ENCODE results near the gene GRID2. TPM values are rescaled to one million over a fixed set of nuclear protein-coding genes. Genes with fewer than 3 reads are reported as not detected.
A peak's percentile ranks its signal among the peaks of the same experiment; 100 is the strongest.

GRID2 gene
- total RNA-seq, 1 donor = not detected

DNA sequence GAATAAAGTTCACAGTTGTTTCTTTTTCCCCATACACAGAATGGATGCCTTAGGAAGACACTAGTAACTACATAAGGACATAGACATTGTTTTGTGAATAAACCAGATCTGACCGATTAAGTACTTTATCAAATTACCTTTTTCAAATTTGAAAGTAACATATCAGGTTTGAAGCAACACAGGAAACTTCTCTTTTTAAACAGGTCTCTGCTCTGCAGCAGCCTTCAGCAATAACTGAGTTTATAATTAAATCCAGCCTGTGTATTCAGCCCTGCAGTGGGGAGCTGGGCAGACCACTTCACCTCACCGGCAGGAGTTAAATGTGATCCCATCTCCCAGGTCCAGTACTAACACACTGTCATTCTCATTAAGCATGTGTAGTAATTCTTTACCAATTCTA is 1456.5 kb downstream of the GRID2 start:
- H3K36me3 ChIP-seq (ENCODE audit: insufficient read depth, low read length) = no peaks in the 10 kb centered on the region
- DNase-seq (ENCODE audit: insufficient read length, low spot score, missing footprints) = no peak
- H3K4me1 ChIP-seq (ENCODE audit: insufficient read depth, low read length) = no peaks in the 10 kb centered on the region
- H2AFZ ChIP-seq (ENCODE audit: low read length) = no peak overlapping the region
- H3K27ac ChIP-seq (ENCODE audit: low read depth, low read length) = no peak overlapping the region
- no peaks in the 10 kb centered on the region for H4K20me1 ChIP-seq (ENCODE audit: insufficient read depth, low read length)
- H3K27me3 ChIP-seq (ENCODE audit: insufficient read depth, low read length) = no peaks in the 10 kb centered on the region
- H3K4me2 ChIP-seq (ENCODE audit: insufficient read depth, low read length) = no peak overlapping the region
- TF ChIP-seq, protein P1, sequence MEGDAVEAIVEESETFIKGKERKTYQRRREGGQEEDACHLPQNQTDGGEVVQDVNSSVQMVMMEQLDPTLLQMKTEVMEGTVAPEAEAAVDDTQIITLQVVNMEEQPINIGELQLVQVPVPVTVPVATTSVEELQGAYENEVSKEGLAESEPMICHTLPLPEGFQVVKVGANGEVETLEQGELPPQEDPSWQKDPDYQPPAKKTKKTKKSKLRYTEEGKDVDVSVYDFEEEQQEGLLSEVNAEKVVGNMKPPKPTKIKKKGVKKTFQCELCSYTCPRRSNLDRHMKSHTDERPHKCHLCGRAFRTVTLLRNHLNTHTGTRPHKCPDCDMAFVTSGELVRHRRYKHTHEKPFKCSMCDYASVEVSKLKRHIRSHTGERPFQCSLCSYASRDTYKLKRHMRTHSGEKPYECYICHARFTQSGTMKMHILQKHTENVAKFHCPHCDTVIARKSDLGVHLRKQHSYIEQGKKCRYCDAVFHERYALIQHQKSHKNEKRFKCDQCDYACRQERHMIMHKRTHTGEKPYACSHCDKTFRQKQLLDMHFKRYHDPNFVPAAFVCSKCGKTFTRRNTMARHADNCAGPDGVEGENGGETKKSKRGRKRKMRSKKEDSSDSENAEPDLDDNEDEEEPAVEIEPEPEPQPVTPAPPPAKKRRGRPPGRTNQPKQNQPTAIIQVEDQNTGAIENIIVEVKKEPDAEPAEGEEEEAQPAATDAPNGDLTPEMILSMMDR (IDR thresholded peaks at IDR 0.05; ENCODE audit: extremely low read depth, low read depth, low read length) = no peak
- H3K79me2 ChIP-seq (ENCODE audit: insufficient read depth, low read length) = no peaks in the 10 kb centered on the region
- no peaks in the 10 kb centered on the region for H3K9me3 ChIP-seq (ENCODE audit: low read depth, low read length)
- H3K4me3 ChIP-seq (ENCODE audit: insufficient read depth, low read length) = no peak overlapping the region

DNA sequence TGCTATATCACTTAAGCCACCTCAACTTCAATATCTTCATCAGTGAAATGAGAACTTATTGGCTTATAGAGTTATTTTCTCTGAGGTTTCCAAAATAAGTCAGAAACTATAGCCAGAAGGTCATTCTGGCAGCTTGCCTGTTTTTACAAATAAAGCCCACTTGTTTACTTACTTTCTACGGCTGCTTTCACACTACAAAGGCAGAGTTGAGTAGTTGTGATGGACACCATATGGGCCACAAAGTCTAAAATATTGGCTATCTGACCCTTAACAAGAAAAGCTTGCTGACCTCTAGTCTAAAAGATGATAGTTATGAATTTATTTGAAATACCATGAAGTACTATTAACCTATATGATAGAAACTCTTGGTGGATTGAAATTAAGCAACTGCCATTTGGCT is 1457.5 kb downstream of the GRID2 start:
- Histone ChIP-seq H3K27ac (ENCODE audit: low read depth, low read length) (no peak overlapping the region), H3K4me2 (ENCODE audit: insufficient read depth, low read length) (no peak overlapping the region)

DNA sequence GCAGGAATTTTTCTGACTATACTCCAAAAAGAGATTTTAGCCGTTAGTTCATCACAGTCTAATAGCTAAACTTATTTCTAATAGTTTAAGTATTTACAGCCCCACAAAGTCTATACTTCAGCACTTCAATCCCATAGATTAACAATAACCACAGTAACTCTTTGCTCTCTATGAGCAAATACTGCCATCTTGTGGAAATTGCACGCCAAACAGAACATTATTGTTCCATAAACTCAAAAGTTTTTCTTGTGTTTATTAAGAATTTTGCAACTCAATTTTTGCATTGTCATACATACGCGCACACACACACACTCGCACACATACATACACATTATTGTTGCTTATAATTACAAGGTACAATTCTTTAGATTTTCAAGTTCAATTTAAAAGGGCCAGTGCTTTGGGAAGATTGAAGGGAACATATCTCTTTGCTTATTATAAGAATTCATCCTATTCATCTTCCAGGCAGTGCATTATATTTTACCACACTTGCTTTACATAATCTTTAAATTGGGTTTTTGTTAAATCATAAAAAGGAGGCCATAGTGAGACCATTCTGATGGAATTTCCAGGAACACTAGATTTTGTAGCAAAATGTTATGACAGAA is 1461.0 kb downstream of the GRID2 start:
- Histone ChIP-seq H4K20me1 (ENCODE audit: insufficient read depth, low read length) (no peaks in the 10 kb centered on the region), H3K4me2 (ENCODE audit: insufficient read depth, low read length) (no peak overlapping the region), H3K27me3 (ENCODE audit: insufficient read depth, low read length) (no peaks in the 10 kb centered on the region), H3K4me1 (ENCODE audit: insufficient read depth, low read length) (no peaks in the 10 kb centered on the region), H3K4me3 (ENCODE audit: insufficient read depth, low read length) (no peak overlapping the region), H2AFZ (ENCODE audit: low read length) (no peak overlapping the region), H3K36me3 (ENCODE audit: insufficient read depth, low read length) (no peaks in the 10 kb centered on the region), H3K9me3 (ENCODE audit: low read depth, low read length) (no peaks in the 10 kb centered on the region), H3K27ac (ENCODE audit: low read depth, low read length) (no peak overlapping the region), H3K79me2 (ENCODE audit: insufficient read depth, low read length) (no peaks in the 10 kb centered on the region)
- TF ChIP-seq, protein P1 (IDR thresholded peaks at IDR 0.05; ENCODE audit: extremely low read depth, low read depth, low read length) = peak; percentile 65
- DNase-seq (ENCODE audit: insufficient read length, low spot score, missing footprints) = peak; percentile 64

More for the DNA sequence above, 1457.5 kb downstream of the GRID2 start:
- H3K27me3 ChIP-seq (ENCODE audit: insufficient read depth, low read length) = no peaks in the 10 kb centered on the region
- H3K9me3 ChIP-seq (ENCODE audit: low read depth, low read length) = no peaks in the 10 kb centered on the region
- H2AFZ ChIP-seq (ENCODE audit: low read length) = no peak overlapping the region
- no peaks in the 10 kb centered on the region for H3K79me2 ChIP-seq (ENCODE audit: insufficient read depth, low read length)
- TF ChIP-seq, protein P1 (IDR thresholded peaks at IDR 0.05; ENCODE audit: extremely low read depth, low read depth, low read length) = no peak
- H4K20me1 ChIP-seq (ENCODE audit: insufficient read depth, low read length) = no peaks in the 10 kb centered on the region
- H3K36me3 ChIP-seq (ENCODE audit: insufficient read depth, low read length) = no peaks in the 10 kb centered on the region
- no peak for DNase-seq (ENCODE audit: insufficient read length, low spot score, missing footprints)
- no peaks in the 10 kb centered on the region for H3K4me1 ChIP-seq (ENCODE audit: insufficient read depth, low read length)
- H3K4me3 ChIP-seq (ENCODE audit: insufficient read depth, low read length) = no peak overlapping the region

DNA sequence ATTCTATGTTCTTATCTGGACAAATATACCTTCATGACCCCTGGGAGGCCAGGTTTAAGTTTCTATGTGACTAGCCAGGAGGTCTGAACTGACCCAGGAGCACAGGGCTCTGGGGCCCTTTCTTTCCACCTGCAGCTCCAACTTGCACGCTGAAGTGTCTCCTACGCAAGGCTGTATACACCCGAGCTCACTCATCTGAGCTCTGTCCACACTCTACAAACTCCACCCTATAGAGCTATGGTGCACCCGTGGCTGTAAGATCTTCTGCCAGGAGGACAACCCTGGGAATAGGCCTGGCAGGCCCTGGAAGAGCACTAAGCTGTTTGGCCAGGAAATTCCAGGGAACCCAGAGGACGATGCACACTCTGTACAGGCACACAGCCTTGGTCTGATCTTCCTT is 1464.2 kb downstream of the GRID2 start:
- H3K4me2 ChIP-seq (ENCODE audit: insufficient read depth, low read length) = no peak overlapping the region
- H3K27me3 ChIP-seq (ENCODE audit: insufficient read depth, low read length) = no peaks in the 10 kb centered on the region
- H4K20me1 ChIP-seq (ENCODE audit: insufficient read depth, low read length) = no peaks in the 10 kb centered on the region
- no peak overlapping the region for H2AFZ ChIP-seq (ENCODE audit: low read length)
- DNase-seq (ENCODE audit: insufficient read length, low spot score, missing footprints) = no peak
- no peaks in the 10 kb centered on the region for H3K79me2 ChIP-seq (ENCODE audit: insufficient read depth, low read length)
- TF ChIP-seq, protein P1 (IDR thresholded peaks at IDR 0.05; ENCODE audit: extremely low read depth, low read depth, low read length) = no peak
- H3K27ac ChIP-seq (ENCODE audit: low read depth, low read length) = no peak overlapping the region
- H3K36me3 ChIP-seq (ENCODE audit: insufficient read depth, low read length) = no peaks in the 10 kb centered on the region
- H3K9me3 ChIP-seq (ENCODE audit: low read depth, low read length) = no peaks in the 10 kb centered on the region
- H3K4me3 ChIP-seq (ENCODE audit: insufficient read depth, low read length) = no peak overlapping the region
- H3K4me1 ChIP-seq (ENCODE audit: insufficient read depth, low read length) = no peaks in the 10 kb centered on the region
